IPS-18a (cell line): Measurements from ENCODE around the gene CCDC138.

Experiments used
- H3K27ac ChIP-seq: one replicate; pipeline ENCODE4 v1.5.1; 2013; ENCODE audit warnings: low read length
- H3K27me3 ChIP-seq: one replicate; pipeline ENCODE4 v1.6.1; 2013; ENCODE audit warnings: mild to moderate bottlenecking, low read length; ENCODE audit not compliant: control insufficient read depth, insufficient read depth
- H3K36me3 ChIP-seq: one replicate; pipeline ENCODE4 v1.6.1; 2013; ENCODE audit warnings: low read depth, low read length; ENCODE audit not compliant: control insufficient read depth
- H3K4me1 ChIP-seq: one replicate; pipeline ENCODE4 v1.6.1; 2013; ENCODE audit warnings: low read depth, low read length; ENCODE audit not compliant: control insufficient read depth
- H3K4me3 ChIP-seq: one replicate; pipeline ENCODE4 v1.5.1; 2013; ENCODE audit warnings: low read length
- H3K9ac ChIP-seq: one replicate; pipeline ENCODE4 v1.6.1; 2013; ENCODE audit warnings: mild to moderate bottlenecking, low read length, moderate library complexity
- H3K9me3 ChIP-seq: one replicate; pipeline ENCODE4 v1.6.1; 2013; ENCODE audit warnings: low read depth, low read length; ENCODE audit not compliant: control insufficient read depth

CCDC138 gene

DNA sequence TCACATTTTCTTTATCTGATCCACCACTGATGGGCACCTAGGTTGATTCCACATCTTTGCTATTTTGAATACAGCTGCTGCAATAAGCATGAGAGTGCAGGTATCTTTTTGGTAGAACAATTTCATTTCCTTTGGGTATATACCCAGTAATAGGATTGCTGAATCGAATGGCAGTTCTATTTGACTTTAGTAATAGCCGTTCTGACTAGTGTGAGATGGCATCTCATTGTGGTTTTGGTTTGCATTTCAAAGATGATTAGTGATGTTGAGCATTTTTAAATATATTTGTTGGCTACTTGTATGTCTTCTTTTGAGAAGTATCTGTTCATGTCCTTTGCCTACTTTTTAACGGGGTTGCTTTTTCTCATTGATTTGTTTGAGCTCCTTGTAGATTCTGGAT lies 72.3 kb downstream of the CCDC138 start:
- Histone ChIP-seq H3K9me3 (no peaks in the 10 kb centered on the region), H3K27ac (no peak overlapping the region), H3K36me3 (no peaks in the 10 kb centered on the region), H3K9ac (no peak overlapping the region), H3K27me3 (no peaks in the 10 kb centered on the region), H3K4me3 (no peak overlapping the region), H3K4me1 (no peaks in the 10 kb centered on the region)

DNA sequence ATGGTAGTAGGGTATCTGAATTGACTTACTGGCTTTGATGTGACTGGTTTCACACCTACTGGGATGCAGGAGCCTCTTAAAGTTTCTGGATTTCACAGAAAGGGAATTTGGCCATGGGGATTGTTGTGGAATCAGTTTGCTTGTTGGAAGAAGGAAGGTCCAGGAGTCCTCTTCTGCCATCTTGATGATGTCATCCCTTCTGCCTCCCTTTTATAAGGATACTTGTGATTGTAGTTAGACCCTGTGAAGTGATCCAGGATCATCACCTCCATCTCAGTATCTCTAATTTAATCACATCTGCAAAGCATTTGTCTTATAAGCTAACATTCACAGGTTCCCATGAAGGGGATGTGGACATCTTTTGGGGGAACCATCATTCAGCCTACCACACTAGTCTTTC lies 79.5 kb downstream of the CCDC138 start:
- Histone ChIP-seq H3K9ac (no peak overlapping the region), H3K27ac (no peak overlapping the region), H3K27me3 (no peaks in the 10 kb centered on the region), H3K4me3 (no peak overlapping the region), H3K36me3 (peaks cover 4% of the 10 kb centered on the region), H3K9me3 (no peaks in the 10 kb centered on the region), H3K4me1 (no peaks in the 10 kb centered on the region)

DNA sequence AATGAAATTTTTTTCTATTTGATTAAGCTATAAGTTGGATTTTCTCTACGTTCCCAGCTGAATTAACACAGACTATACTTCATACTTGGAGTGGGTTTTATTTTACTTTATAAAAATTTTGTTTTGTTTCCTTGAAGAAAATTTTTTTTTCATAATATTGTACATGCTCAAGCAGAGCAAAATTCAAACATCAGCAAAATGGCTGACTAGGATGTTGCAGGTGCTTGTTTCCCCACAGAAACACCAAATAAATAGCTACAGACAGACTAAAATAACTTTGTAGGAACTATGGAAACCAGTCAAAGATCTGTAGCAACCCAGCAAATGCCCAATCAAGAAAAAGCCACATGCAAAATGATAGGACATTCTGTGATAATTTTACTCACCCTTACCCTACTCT lies 82.3 kb downstream of the CCDC138 start:
- H3K4me1 ChIP-seq: no peaks in the 10 kb centered on the region
- no peaks in the 10 kb centered on the region for H3K9me3 ChIP-seq
- H3K9ac ChIP-seq: no peak overlapping the region
- H3K4me3 ChIP-seq: no peak overlapping the region
- peaks cover 4% of the 10 kb centered on the region for H3K36me3 ChIP-seq
- no peaks in the 10 kb centered on the region for H3K27me3 ChIP-seq
- no peak overlapping the region for H3K27ac ChIP-seq

DNA sequence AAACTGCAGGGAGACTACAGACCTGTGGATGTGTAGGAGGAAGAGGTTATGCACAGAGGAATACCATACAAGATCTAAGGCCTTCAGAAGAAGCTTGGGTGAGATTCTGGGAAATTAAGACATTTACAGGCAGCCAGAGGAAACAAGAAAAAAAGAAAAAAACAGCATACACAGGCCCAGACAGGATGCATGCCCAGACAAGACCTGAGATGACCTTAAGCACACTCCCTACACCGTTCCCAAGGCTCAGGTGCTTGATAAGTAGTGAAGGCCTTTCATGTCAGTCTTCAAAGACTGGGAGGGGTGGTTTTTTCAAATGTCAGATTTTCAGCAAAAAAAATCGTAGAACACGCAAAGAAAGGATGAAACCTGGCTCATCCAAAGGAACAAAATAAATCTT lies 83.0 kb downstream of the CCDC138 start:
- Histone ChIP-seq H3K27ac (no peak overlapping the region), H3K4me3 (no peak overlapping the region), H3K9me3 (no peaks in the 10 kb centered on the region), H3K9ac (no peak overlapping the region), H3K4me1 (no peaks in the 10 kb centered on the region), H3K36me3 (peaks cover 4% of the 10 kb centered on the region), H3K27me3 (no peaks in the 10 kb centered on the region)

DNA sequence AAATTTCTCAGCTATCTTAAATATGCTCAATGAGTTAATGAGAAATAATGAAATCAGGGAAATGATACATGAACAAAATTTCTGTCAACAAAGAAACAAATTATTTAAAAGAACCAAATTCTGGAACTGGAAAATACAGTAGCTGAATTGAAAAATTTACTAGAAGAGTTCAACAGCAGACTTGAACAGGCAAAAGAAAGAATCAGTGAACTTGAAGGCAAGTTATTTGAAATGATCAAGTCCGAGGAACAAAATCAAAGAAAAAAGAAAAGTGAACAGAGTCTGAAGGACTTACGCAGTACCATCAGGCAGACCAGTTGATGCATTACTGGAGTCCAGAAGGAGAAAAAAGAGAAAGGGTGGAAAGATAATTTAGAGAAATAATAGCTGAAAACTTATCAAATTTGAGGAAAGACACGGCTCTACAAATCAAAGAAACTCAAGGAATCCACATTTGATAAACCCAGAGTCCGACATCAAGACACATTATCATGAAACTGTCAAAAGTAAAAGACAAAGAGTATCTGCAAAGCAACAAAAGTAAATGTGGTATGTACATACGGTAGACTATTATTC lies 83.6 kb downstream of the CCDC138 start:
- Histone ChIP-seq H3K9me3 (no peaks in the 10 kb centered on the region), H3K9ac (no peak overlapping the region), H3K4me1 (no peaks in the 10 kb centered on the region), H3K4me3 (no peak overlapping the region), H3K36me3 (peaks cover 4% of the 10 kb centered on the region), H3K27ac (no peak overlapping the region), H3K27me3 (no peaks in the 10 kb centered on the region)

DNA sequence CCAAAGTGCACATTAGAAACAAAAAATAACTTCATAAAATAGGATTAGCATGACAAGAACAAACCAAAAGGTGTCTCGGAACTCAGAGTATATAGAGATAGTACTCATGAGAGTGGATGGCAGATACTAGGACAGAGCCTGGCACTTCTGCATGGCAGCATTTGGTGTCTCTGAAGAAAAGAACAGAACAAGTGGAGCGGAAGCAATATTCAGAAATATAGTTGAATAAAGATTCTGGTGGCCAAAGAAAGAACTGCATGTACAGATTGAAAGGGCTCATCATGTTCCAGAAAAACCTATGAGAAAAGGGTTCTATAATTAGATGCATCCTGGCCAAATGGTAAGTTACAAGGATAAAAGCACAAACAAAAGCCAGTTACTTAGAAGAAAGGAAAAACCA lies 90.9 kb downstream of the CCDC138 start:
- no peak overlapping the region for H3K4me3 ChIP-seq
- no peak overlapping the region for H3K9ac ChIP-seq
- no peaks in the 10 kb centered on the region for H3K36me3 ChIP-seq
- no peaks in the 10 kb centered on the region for H3K27me3 ChIP-seq
- H3K27ac ChIP-seq: no peak overlapping the region
- no peaks in the 10 kb centered on the region for H3K4me1 ChIP-seq
- peaks cover 8% of the 10 kb centered on the region for H3K9me3 ChIP-seq

DNA sequence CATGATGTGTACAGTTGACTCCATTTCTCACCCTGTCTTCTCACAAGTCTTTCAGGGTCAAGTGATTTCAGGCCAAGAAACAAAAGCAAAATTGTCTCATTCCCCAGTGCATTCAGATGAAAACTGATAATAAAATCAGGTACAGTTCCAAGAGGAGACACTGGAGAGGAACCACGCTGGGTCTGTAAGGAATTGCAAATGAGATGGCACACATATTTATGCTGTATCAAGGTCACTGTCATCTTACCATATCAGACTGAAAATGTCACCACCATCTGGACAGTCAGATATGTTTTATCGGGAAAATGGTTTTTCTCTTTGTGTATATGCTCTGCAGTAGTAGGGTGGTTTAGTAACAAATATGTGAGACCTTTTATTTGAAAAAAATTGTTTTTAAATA lies 91.7 kb downstream of the CCDC138 start:
- H3K27me3 ChIP-seq: no peaks in the 10 kb centered on the region
- H3K4me1 ChIP-seq: no peaks in the 10 kb centered on the region
- H3K27ac ChIP-seq: no peak overlapping the region
- H3K9me3 ChIP-seq: peaks cover 9% of the 10 kb centered on the region
- H3K9ac ChIP-seq: no peak overlapping the region
- no peak overlapping the region for H3K4me3 ChIP-seq
- no peaks in the 10 kb centered on the region for H3K36me3 ChIP-seq

DNA sequence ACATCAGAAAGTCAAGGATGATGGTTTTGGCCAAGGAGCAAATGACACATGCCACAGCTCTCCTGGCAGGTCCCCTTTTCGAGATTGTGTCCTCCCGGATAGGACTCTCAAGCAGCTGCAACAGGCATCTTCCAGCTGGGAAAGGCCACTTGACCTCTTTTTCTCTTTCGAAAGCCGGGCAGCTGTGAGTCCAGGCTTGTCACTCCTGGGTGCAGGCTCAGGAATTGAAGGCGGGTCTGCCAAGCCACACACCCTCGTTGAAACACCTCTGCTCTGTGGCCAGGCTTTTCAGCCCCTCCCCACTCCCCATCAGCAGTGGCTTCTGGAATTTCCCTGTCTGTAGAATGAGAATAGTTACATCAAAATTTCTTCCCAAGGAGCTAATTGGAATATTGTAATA lies 98.0 kb downstream of the CCDC138 start:
- Histone ChIP-seq H3K27ac (no peak overlapping the region), H3K9me3 (peaks cover 12% of the 10 kb centered on the region), H3K9ac (no peak overlapping the region), H3K4me3 (no peak overlapping the region), H3K4me1 (no peaks in the 10 kb centered on the region), H3K36me3 (no peaks in the 10 kb centered on the region), H3K27me3 (no peaks in the 10 kb centered on the region)

DNA sequence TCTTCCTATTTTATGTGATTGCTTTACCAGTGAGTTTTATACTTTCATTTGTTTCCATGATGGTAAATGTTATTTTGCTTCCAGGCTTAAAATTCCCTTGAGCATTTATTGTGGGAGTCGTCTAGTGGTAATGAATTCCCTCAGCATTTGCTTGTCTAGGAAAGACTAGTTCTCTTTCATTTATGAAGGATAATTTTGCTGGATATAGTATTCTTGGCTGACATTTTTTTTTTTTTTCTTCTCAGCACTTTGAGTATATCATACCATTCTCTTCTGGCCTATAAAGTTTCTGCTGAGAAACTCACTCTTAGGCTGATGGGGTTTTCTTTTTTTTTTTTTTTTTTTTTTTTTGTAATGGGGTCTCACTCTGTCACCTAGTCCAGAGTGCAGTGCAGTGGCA lies 103.3 kb downstream of the CCDC138 start:
- Histone ChIP-seq H3K4me3 (no peak overlapping the region), H3K27me3 (no peaks in the 10 kb centered on the region), H3K9ac (no peak overlapping the region), H3K27ac (no peak overlapping the region), H3K9me3 (peaks cover 4% of the 10 kb centered on the region), H3K36me3 (no peaks in the 10 kb centered on the region), H3K4me1 (peaks cover 2% of the 10 kb centered on the region)

DNA sequence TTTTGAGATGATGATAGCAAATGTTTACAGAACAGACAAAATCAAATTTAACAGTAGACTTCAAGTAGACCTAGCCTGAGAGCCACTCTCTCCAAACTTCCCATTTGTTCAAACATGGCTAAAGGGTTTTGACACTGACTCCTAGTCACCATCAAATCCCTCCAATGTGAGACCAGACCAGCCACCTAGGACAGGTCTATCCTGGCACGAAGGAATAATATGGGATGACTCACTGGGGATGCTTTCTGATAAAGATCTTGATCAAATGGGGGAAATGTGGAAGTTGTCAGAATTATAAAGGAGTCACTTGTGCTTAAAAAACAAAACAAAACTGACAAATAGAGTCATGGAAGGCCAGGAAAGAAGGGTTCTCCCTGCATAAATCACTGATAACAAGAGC lies 106.7 kb downstream of the CCDC138 start:
- no peaks in the 10 kb centered on the region for H3K27me3 ChIP-seq
- H3K4me1 ChIP-seq: peaks cover 3% of the 10 kb centered on the region
- no peak overlapping the region for H3K27ac ChIP-seq
- H3K36me3 ChIP-seq: no peaks in the 10 kb centered on the region
- no peak overlapping the region for H3K4me3 ChIP-seq
- H3K9me3 ChIP-seq: no peaks in the 10 kb centered on the region
- H3K9ac ChIP-seq: no peak overlapping the region

DNA sequence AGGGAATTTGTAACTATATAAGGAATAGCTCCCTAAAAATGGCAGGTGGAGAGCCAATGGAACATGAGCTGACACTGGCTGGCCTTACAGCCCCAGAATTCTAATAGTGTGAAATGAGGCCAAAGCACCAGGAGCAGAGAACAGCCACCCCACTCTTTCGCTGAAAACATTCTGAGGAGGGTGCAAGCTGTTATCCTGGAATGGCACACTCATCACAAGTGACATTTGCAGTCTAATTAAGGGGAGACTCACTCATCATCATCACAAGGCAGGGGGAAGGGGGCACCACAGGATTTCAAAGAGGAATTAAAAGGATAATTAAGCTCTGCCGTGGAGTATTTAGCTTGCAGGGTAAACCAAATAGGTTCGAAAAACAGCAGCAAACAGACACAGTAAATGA lies 108.2 kb downstream of the CCDC138 start:
- Histone ChIP-seq H3K4me3 (no peak overlapping the region), H3K9ac (no peak overlapping the region), H3K9me3 (no peaks in the 10 kb centered on the region), H3K4me1 (peaks cover 3% of the 10 kb centered on the region), H3K27me3 (no peaks in the 10 kb centered on the region), H3K36me3 (no peaks in the 10 kb centered on the region), H3K27ac (no peak overlapping the region)

DNA sequence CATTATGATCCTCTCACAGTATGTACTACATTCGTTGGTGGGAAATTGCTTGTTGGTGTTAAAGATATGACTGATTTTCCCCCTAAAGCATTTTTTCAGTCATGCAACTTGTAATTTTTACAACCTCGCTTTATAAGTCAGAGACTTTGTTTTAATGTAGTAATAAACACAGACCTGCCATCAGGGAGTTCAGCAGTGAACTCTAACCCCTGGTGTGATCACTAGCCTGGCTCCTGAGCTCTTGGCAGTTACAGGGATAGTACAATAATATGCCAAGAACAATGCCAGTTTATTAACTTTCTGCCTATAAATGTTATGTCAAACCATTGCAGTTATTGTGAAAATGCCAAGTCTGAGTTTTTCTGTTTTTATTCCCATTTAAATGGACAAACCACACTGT lies 108.6 kb downstream of the CCDC138 start:
- Histone ChIP-seq H3K36me3 (no peaks in the 10 kb centered on the region), H3K4me3 (no peak overlapping the region)

More for the DNA sequence above, 108.6 kb downstream of the CCDC138 start:
- Histone ChIP-seq H3K27ac (no peak overlapping the region), H3K27me3 (no peaks in the 10 kb centered on the region), H3K4me1 (peaks cover 3% of the 10 kb centered on the region), H3K9ac (no peak overlapping the region), H3K9me3 (no peaks in the 10 kb centered on the region)
